ENCODE measurements around the gene ZDHHC13. TPM values are rescaled to one million over a fixed set of nuclear protein-coding genes. Genes with fewer than 3 reads are reported as not detected.

Gene ZDHHC13
- total RNA-seq, 1 donor from 2014 or later: 5.2 TPM

GRCh38 chr11:19225581-19225980, 108.6 kb downstream of the ZDHHC13 start:
- Histone ChIP-seq H3K4me3 (no peak overlapping the region), H3K36me3 (no peaks in the 10 kb centered on the region), H3K27ac (no peak overlapping the region), H3K9me3 (no peaks in the 10 kb centered on the region), H3K4me1 (no peaks in the 10 kb centered on the region), H3K27me3 (no peaks in the 10 kb centered on the region)
- TF ChIP-seq CTCF (IDR thresholded peaks at IDR 0.05): no peak
- intact Hi-C loops (cut with DNase I): no loop called here
- DNase-seq (ENCODE audit: low spot score in 2 of 2): no peak

Other genes with a start within 250 kb of the ZDHHC13 start
- gene MRGPRX1, start 177.8 kb upstream of the ZDHHC13 start, total RNA-seq: not detected
- not detected for gene MRGPRX2, start 56.5 kb upstream of the ZDHHC13 start, total RNA-seq
- gene CSRP3, start 84.8 kb downstream of the ZDHHC13 start, total RNA-seq: not detected
- 0.96 TPM for gene E2F8, start 123.8 kb downstream of the ZDHHC13 start, total RNA-seq